Fibroblast of skin of left biceps (primary cell): ENCODE data around the gene ACKR3.

Experiments used
- DNase-seq, 2 experiments: peaks; one replicate each; pipeline ENCODE4 v3.0.0-alpha.2; 2013; ENCODE audit warnings: low read depth in 2 of 2

The ACKR3 gene

GRCh38 chr2:236569573-236569973 is at the start of gene ACKR3:
Gene ACKR3, plus strand, starts transcription at chr2:236569825. Its CDS starts 10,641 bp downstream, at chr2:236580466.
- peak; percentile 87 to 88 for DNase-seq

- DNase-seq: no peak
Measured at GRCh38 chr2:236521556-236521955, 48.1 kb upstream of the ACKR3 start.

GRCh38 chr2:236523249-236523648 is 46.4 kb upstream of the ACKR3 start:
- no peak for DNase-seq

- DNase-seq: no peak
Measured at GRCh38 chr2:236525411-236525997, 44.1 kb upstream of the ACKR3 start.

- DNase-seq: no peak
Measured at GRCh38 chr2:236526455-236527158, 43.0 kb upstream of the ACKR3 start.

- DNase-seq: no peak
Measured at GRCh38 chr2:236527159-236527630, 42.4 kb upstream of the ACKR3 start.

GRCh38 chr2:236529606-236530005 is 40.0 kb upstream of the ACKR3 start:
- no peak for DNase-seq

- DNase-seq: no peak
Measured at GRCh38 chr2:236530512-236530911, 39.1 kb upstream of the ACKR3 start.

GRCh38 chr2:236531195-236531594 is 38.4 kb upstream of the ACKR3 start:
- no peak for DNase-seq

GRCh38 chr2:236531996-236532395 is 37.6 kb upstream of the ACKR3 start:
- DNase-seq: no peak

GRCh38 chr2:236533343-236533742 is 36.3 kb upstream of the ACKR3 start:
- no peak for DNase-seq

- peak; percentile 92 to 93 for DNase-seq
Measured at GRCh38 chr2:236535024-236535423, 34.6 kb upstream of the ACKR3 start.

- no peak for DNase-seq
Measured at GRCh38 chr2:236536727-236537398, 32.8 kb upstream of the ACKR3 start.

GRCh38 chr2:236538242-236538641 is 31.4 kb upstream of the ACKR3 start:
- DNase-seq: no peak

- peak; percentile 45 to 52 for DNase-seq
Measured at GRCh38 chr2:236541008-236541562, 28.5 kb upstream of the ACKR3 start.

- no peak for DNase-seq
Measured at GRCh38 chr2:236544362-236544761, 25.3 kb upstream of the ACKR3 start.

GRCh38 chr2:236545248-236545658 is 24.4 kb upstream of the ACKR3 start:
- DNase-seq: no peak

- no peak for DNase-seq
Measured at GRCh38 chr2:236545814-236546480, 23.7 kb upstream of the ACKR3 start.

GRCh38 chr2:236546561-236547002 is 23.0 kb upstream of the ACKR3 start:
- no peak for DNase-seq

- no peak for DNase-seq
Measured at GRCh38 chr2:236547725-236548124, 21.9 kb upstream of the ACKR3 start.

GRCh38 chr2:236548179-236548921 is 21.3 kb upstream of the ACKR3 start:
- DNase-seq: peak; percentile 73 to 75
